NCI-H128 (cell line): ENCODE measurements around the gene RTTN.
"Not testable (repeated sequence)": the region's sequence is repeated elsewhere in the genome, so short reads cannot be mapped to it uniquely, and the experiment has no call there.

Experiments used
- DNase-seq: peaks from one replicate; lab custom pipeline; 2025; ENCODE audit not compliant: unreplicated experiment; lab: John Stamatoyannopoulos, UW

RTTN gene

GRCh38 chr18:69981948-69982347 is 223.5 kb downstream of the RTTN start:
- DNase-seq, result no peak

- DNase-seq, result no peak
Observed at GRCh38 chr18:69980982-69981804, 224.3 kb downstream of the RTTN start.

DNA sequence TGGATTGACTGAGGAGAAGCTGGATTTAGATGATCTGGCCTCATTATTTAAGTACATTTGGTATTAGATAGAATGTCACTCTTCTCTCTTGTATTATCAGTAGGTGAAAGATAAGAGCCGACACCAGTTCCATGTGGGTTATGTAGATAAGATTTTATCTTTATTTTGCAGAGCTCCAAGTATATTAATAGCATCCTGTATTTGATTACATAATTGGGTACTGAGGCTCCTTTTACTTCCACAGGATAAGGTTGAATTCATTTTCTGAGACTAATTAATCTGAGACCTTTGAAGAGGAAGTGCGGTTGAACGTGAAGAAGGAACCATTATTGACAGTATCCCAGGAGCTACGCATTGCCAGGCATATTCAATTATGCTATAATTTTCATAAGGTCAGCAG is 225.0 kb downstream of the RTTN start:
- DNase-seq, result no peak

GRCh38 chr18:69978732-69979715 is 226.5 kb downstream of the RTTN start:
- DNase-seq, result no peak

- not testable (repeated sequence) for DNase-seq
Observed at GRCh38 chr18:69975294-69975693, 230.2 kb downstream of the RTTN start.

GRCh38 chr18:69974365-69974764 is 231.1 kb downstream of the RTTN start:
- DNase-seq, result no peak

- DNase-seq, result no peak
Observed at GRCh38 chr18:69969491-69969890, 236.0 kb downstream of the RTTN start.

- DNase-seq, result no peak
Observed at GRCh38 chr18:69968039-69968438, 237.4 kb downstream of the RTTN start.

- DNase-seq, result no peak
Observed at GRCh38 chr18:69963196-69963595, 242.3 kb downstream of the RTTN start.

- DNase-seq, result no peak
Observed at GRCh38 chr18:69961718-69962117, 243.8 kb downstream of the RTTN start.

DNA sequence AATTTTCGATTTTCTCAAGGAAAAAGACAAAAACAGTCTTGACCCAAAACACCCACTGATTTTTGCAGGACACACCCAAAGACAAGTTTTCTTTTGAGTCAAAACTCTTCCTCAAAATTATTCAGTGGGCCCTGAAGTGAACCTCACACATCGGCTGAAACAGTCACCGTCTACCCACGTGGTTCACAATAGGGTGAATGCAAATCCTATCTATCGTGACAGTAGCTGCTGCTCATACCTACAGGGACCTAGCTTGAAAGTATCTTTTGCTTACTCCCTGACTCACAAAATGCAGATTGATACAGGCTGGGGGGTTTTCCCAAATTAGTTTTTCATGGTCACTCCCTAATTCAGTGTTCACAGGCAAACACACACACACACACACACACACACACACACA is 247.1 kb downstream of the RTTN start:
- DNase-seq, result no peak

DNA sequence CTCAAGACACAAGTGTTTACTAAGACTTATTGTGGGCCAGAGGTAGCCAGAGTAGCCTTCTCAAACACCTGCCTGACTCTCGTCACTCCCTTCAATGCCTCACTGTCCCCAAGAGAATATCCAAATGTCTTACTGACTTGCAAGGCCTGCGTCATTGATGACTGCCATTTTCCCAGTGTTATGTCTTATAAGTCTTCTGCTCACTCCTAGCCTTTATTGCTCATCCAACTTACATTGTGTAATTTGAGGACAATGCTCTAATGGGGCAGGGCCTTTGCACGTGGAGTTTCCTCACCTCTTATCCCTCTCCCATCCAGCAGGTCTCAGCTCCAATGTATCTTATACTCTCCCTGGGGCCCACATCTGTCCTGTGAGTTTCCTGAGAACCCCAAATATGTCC is 247.7 kb downstream of the RTTN start:
- DNase-seq, result no peak

DNA sequence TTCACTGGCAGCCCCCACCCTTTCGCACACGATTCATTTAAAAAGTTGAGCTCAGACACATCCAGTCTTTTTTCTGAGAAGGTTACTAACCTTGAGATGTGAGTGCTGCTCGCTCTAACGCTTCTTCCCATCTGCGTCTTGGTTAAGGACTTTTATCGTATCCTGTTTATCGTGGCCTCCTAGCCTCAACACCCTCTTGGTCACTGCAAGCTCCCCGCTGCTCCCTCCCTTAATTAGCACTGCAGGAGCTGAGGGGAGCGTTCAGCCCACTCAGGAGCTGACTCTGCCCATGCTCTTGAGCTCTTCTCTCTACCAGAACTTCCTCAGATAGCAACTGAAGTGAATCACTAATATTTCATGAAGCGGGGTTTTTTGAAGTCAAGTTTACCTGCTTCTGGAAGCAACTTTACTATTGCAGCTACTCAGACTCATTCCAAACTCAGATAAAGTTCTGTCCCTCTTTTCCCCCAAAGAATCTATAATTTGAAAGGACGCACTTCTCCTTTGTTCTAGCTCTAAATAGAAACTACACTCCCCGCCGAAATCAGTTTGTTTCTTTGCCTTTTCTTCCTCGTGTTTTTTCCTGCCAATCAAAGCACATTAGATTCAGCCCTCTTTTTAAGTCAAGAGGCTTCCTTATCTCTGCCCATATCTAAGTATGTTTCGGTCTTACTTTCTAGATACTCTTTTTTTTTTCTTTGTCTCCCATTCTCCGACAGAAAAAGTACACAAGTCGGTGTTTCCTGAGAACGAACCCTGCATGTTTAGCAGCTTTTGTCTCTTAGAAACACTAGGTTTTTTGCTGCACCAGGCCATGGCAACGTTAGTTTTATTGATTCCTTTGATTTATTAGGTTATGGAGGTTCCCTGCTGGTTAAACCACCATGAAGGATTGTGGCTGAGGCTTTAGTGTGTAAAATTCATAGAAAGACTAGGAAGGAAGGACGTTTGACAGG is 248.5 kb downstream of the RTTN start:
- DNase-seq, result no peak

GRCh38 chr18:69956057-69956456 is 249.4 kb downstream of the RTTN start:
- DNase-seq, result no peak

DNA sequence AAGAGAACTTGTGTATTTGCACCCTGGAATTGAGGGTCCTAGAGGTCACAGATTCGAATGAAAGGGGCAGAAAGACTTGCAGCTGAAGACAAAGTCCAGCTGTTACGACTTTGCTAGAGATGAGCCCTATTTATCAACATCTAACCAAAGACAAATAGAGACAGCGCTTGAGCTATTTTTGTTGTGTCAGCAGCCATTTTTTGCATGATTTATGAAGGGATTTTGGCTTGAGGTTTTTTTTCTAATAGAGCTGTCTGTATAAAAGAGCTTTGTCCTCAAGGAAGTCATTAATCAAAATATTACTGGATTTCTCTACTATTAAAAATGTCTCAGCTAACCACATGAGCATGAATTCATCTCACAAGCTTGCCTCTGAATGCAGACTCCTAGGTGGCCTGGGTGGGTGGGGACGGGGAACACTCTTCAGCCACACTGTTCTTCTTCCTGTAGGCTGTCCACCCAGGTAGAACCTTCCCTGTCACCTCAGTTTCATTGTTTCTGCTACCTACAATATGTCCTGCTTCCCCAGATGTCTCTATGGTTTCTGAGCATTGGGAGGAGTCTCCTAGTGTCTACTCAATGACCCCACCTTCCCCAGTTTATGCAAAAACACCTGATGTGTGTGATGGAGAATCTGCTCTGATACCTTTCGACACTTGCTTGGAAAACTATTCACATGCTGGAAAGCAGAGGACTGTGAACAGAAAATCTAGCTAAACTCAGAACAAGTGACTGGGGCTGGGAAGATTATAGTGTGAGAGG is 250.6 kb downstream of the RTTN start:
- no peak for DNase-seq

- DNase-seq, result no peak
Observed at GRCh38 chr18:69953191-69953590, 252.3 kb downstream of the RTTN start.
